Upper lobe of left lung (tissue), 6 donors: ENCODE results near the gene OTOF. TPM values are rescaled to one million over a fixed set of nuclear protein-coding genes. Genes with fewer than 3 reads are reported as not detected.

Source experiments
- ATAC-seq, 2 donors: fragments of 200-7000 bp; cut with Tn5 transposase; one replicate each; pipeline ENCODE4 v1.9.1; 2022; ENCODE audit warnings: mild to moderate bottlenecking in 2 of 2, moderate library complexity in 2 of 2; ENCODE audit not compliant: low FRiP score in 2 of 2
- DNase-seq, 2 donors: peaks; one replicate each; pipeline ENCODE4 v3.0.0-alpha.2; 2019 to 2020
- H3K27ac ChIP-seq, 4 donors: fragments of 200-600 bp; sonication (generic); one replicate each; pipeline ENCODE4 v1.5.1; 2016 to 2019
- H3K27me3 ChIP-seq, 4 donors: fragments of 200-600 bp; sonication (generic); one replicate each; pipeline ENCODE4 v1.5.1; 2017 to 2019
- H3K36me3 ChIP-seq, 4 donors: fragments of 200-600 bp; sonication (generic); one replicate each; pipeline ENCODE4 v1.5.1; 2016 to 2019
- H3K4me1 ChIP-seq, 4 donors: fragments of 200-600 bp; sonication (generic); one replicate each; pipeline ENCODE4 v1.5.1; 2018 to 2019
- H3K4me3 ChIP-seq, 4 donors: fragments of 200-600 bp; sonication (generic); one replicate each; pipeline ENCODE4 v1.5.1; 2017 to 2019; ENCODE audit warnings: mild to moderate bottlenecking in 2 of 4, moderate library complexity in 1 of 4
- H3K9me3 ChIP-seq, 4 donors: fragments of 200-600 bp; sonication (generic); one replicate each; pipeline ENCODE4 v1.5.1; 2018 to 2019
- EP300 ChIP-seq, 4 donors: sonication (generic); formaldehyde crosslinking; IDR thresholded peaks; one replicate each; pipeline ENCODE4 v1.5.1; 2017; ENCODE audit warnings: antibody characterized with exemption in 4 of 4, control low read depth in 2 of 4
- POLR2A ChIP-seq, 4 donors: fragments of 450-650 bp; IDR thresholded peaks; one replicate each; pipeline ENCODE4 v1.5.1; 2016 to 2017; ENCODE audit warnings: antibody characterized with exemption in 4 of 4, mild to moderate bottlenecking in 2 of 4
- POLR2AphosphoS5 ChIP-seq, 2 donors: sonication (generic); formaldehyde crosslinking; IDR thresholded peaks; one replicate each; pipeline ENCODE4 v1.5.1; 2017; ENCODE audit warnings: antibody characterized with exemption in 2 of 2
- WGBS, 2 donors: methylation state at CpG; one replicate each; pipeline ENCODE4 v1.1.5; 2017 to 2018; 5-methylcytosine and 5-hydroxymethylcytosine counted together
- total RNA-seq, 6 donors: library from RNA; depleted of rRNA in 4 of 6; stranded (reverse); fragments of >200 nt in 4 of 6; gene quantifications; one replicate each; pipeline versions ENCODE4 v1.1.0 to v1.2.1, GENCODE V29; 2016 to 2021
- TF ChIP-seq, protein P1 (sequence below), 6 experiments: fragments of 450-650 bp in 4 of 6; fragments of 200-600 bp in 2 of 6; sonication (generic) in 2 of 6; IDR thresholded peaks; one replicate each; pipeline ENCODE4 v1.5.1; 2016 to 2019; ENCODE audit warnings: antibody characterized with exemption in 6 of 6
- donor health status: DM: no; HTN: no; CAD: no; lungs with moderate emphysema.
- donor health status: DM: no; HTN: yes; CAD: no; lungs with severe emphysema.

OTOF gene
- total RNA-seq, 6 donors from 2014 or later, result 0.10 to 0.15 (median 0.11) TPM; not detected in 3

DNA sequence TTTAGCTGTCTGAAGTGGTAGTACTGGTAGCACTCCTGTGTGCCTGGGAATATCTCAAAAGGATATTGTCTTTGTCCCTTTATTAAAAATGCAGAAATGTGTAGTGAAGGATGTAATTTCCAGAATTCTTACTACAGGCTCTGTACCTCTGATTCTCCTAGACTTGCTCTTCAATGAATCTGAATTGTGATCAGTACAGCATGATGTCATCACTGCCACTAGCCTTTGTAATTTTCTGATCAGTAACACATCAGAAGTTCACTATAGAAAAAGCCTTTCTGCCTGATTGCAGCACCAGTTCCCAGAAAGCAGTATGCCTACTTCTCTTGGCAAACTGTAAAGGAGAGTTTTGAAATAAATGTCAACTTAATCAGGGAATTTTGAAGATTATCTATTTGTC is 29.2 kb upstream of the OTOF start:
- H3K9me3 ChIP-seq, result no peaks in the 10 kb centered on the region
- no peak overlapping the region for H3K4me3 ChIP-seq
- no peak for ATAC-seq
- DNase-seq, result no peak
- H3K4me1 ChIP-seq, result peaks cover 0 to 11% (median 10%) of the 10 kb centered on the region in 4 donors
- TF ChIP-seq EP300 (IDR thresholded peaks at IDR 0.05) (no peak), POLR2AphosphoS5 (IDR thresholded peaks at IDR 0.05) (no peak), POLR2A (IDR thresholded peaks at IDR 0.05) (no peak)
- TF ChIP-seq, protein P1, sequence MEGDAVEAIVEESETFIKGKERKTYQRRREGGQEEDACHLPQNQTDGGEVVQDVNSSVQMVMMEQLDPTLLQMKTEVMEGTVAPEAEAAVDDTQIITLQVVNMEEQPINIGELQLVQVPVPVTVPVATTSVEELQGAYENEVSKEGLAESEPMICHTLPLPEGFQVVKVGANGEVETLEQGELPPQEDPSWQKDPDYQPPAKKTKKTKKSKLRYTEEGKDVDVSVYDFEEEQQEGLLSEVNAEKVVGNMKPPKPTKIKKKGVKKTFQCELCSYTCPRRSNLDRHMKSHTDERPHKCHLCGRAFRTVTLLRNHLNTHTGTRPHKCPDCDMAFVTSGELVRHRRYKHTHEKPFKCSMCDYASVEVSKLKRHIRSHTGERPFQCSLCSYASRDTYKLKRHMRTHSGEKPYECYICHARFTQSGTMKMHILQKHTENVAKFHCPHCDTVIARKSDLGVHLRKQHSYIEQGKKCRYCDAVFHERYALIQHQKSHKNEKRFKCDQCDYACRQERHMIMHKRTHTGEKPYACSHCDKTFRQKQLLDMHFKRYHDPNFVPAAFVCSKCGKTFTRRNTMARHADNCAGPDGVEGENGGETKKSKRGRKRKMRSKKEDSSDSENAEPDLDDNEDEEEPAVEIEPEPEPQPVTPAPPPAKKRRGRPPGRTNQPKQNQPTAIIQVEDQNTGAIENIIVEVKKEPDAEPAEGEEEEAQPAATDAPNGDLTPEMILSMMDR (IDR thresholded peaks at IDR 0.05), result no peak
- no peaks in the 10 kb centered on the region for H3K27me3 ChIP-seq
- H3K36me3 ChIP-seq, result no peaks in the 10 kb centered on the region
- H3K27ac ChIP-seq, result no peak overlapping the region

DNA sequence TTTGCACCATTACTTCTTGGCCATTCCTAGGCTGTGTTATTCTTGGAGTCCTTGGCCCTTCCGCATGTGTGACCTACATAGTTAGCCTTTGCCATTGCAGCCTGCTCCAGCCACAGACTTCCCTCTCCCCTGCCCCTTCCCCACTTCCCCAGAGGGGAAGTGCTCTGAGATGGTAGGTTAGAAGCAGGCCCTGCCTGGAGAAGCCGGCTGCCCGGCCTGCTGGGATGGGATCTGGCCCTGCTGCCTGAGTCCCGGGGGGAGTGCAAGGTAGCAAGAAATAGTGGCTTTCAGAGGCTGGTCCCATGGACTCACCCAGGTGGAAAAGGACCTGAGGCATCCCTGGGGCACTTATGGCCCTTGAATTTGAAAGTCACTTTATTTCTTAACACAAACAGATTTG is 28.4 kb upstream of the OTOF start:
- Histone ChIP-seq H3K36me3 (no peaks in the 10 kb centered on the region), H3K27ac (no peak overlapping the region), H3K27me3 (no peaks in the 10 kb centered on the region), H3K9me3 (no peaks in the 10 kb centered on the region), H3K4me1 (peaks cover 0 to 11% (median 10%) of the 10 kb centered on the region in 4 donors), H3K4me3 (no peak overlapping the region)
- WGBS, 2 donors, result 77 to 86% methylated on average over 4 of the region's 4 CpGs
- DNase-seq (peak in 1 of 2 donors; percentile 38), ATAC-seq (no peak)
- TF ChIP-seq EP300 (IDR thresholded peaks at IDR 0.05) (no peak), POLR2AphosphoS5 (IDR thresholded peaks at IDR 0.05) (no peak), POLR2A (IDR thresholded peaks at IDR 0.05) (no peak)
- TF ChIP-seq, protein P1 (IDR thresholded peaks at IDR 0.05), result no peak

GRCh38 chr2:26504002-26504401 is 26.1 kb upstream of the OTOF start:
- TF ChIP-seq POLR2AphosphoS5 (IDR thresholded peaks at IDR 0.05), result no peak
- TF ChIP-seq, protein P1 (IDR thresholded peaks at IDR 0.05), result no peak
- no peak for TF ChIP-seq POLR2A (IDR thresholded peaks at IDR 0.05)
- no peak for TF ChIP-seq EP300 (IDR thresholded peaks at IDR 0.05)
- H3K4me3 ChIP-seq, result peak overlapping the region in 3 of 4 donors; percentile 39 to 54 (median 51)
- ATAC-seq, result no peak
- WGBS, 2 donors, result 53 to 60% methylated on average over 10 to 13 of the region's 13 CpGs
- H3K9me3 ChIP-seq, result no peaks in the 10 kb centered on the region
- no peaks in the 10 kb centered on the region for H3K27me3 ChIP-seq
- DNase-seq, result no peak
- no peaks in the 10 kb centered on the region for H3K36me3 ChIP-seq
- H3K4me1 ChIP-seq, result peaks cover 0 to 11% (median 10%) of the 10 kb centered on the region in 4 donors
- no peak overlapping the region for H3K27ac ChIP-seq

GRCh38 chr2:26503231-26503880 is 25.4 kb upstream of the OTOF start:
- peaks cover 0 to 11% (median 10%) of the 10 kb centered on the region in 4 donors for H3K4me1 ChIP-seq
- H3K4me3 ChIP-seq, result peak overlapping the region in 3 of 4 donors; percentile 39 to 54 (median 51)
- H3K27ac ChIP-seq, result no peak overlapping the region
- no peak for TF ChIP-seq POLR2AphosphoS5 (IDR thresholded peaks at IDR 0.05)
- TF ChIP-seq, protein P1 (IDR thresholded peaks at IDR 0.05), result peak; percentile 66 to 88 (median 80)
- TF ChIP-seq EP300 (IDR thresholded peaks at IDR 0.05), result no peak
- peak in 1 of 4 donors; percentile 18 for TF ChIP-seq POLR2A (IDR thresholded peaks at IDR 0.05)
- ATAC-seq, result peak; percentile 91 to 94
- H3K27me3 ChIP-seq, result no peaks in the 10 kb centered on the region
- 7 to 8% methylated on average over 22 to 28 of the region's 41 CpGs for WGBS, 2 donors
- H3K36me3 ChIP-seq, result no peaks in the 10 kb centered on the region
- H3K9me3 ChIP-seq, result no peaks in the 10 kb centered on the region
- peak; percentile 85 to 92 for DNase-seq

- TF ChIP-seq, protein P1 (IDR thresholded peaks at IDR 0.05), result no peak
- no peak for TF ChIP-seq EP300 (IDR thresholded peaks at IDR 0.05)
- ATAC-seq (no peak), DNase-seq (no peak)
- Histone ChIP-seq H3K9me3 (no peaks in the 10 kb centered on the region), H3K27me3 (no peaks in the 10 kb centered on the region), H3K4me3 (no peak overlapping the region), H3K4me1 (peaks cover 0 to 11% (median 10%) of the 10 kb centered on the region in 4 donors), H3K36me3 (no peaks in the 10 kb centered on the region), H3K27ac (no peak overlapping the region)
- WGBS, 2 donors, result 75 to 79% methylated on average over 4 of the region's 4 CpGs
Measured at GRCh38 chr2:26500406-26500805, 22.5 kb upstream of the OTOF start.
